SIG-M5 (cell line): Measurements from ENCODE around the gene IFT43.

Source experiments
- DNase-seq: peaks from one replicate; lab custom pipeline; 2025; lab: John Stamatoyannopoulos, UW

Gene IFT43

GRCh38 chr14:76015668-76016067 is 30.1 kb downstream of the IFT43 start:
- no peak for DNase-seq

GRCh38 chr14:76019676-76020075 is 34.1 kb downstream of the IFT43 start:
- no peak for DNase-seq

- DNase-seq: no peak
Measured at GRCh38 chr14:76022991-76023390, 37.4 kb downstream of the IFT43 start.

- no peak for DNase-seq
Measured at GRCh38 chr14:76023757-76024156, 38.2 kb downstream of the IFT43 start.

GRCh38 chr14:76024211-76024907 is 38.8 kb downstream of the IFT43 start:
- no peak for DNase-seq

- no peak for DNase-seq
Measured at GRCh38 chr14:76034566-76034965, 49.0 kb downstream of the IFT43 start.

- DNase-seq: no peak
Measured at GRCh38 chr14:76040704-76041103, 55.1 kb downstream of the IFT43 start.

GRCh38 chr14:76045773-76046172 is 60.2 kb downstream of the IFT43 start:
- no peak for DNase-seq

GRCh38 chr14:76050250-76050649 is 64.7 kb downstream of the IFT43 start:
- DNase-seq: no peak

- no peak for DNase-seq
Measured at GRCh38 chr14:76050797-76051392, 65.3 kb downstream of the IFT43 start.

- DNase-seq: no peak
Measured at GRCh38 chr14:76051717-76052465, 66.3 kb downstream of the IFT43 start.

- DNase-seq: no peak
Measured at GRCh38 chr14:76053572-76054355, 68.2 kb downstream of the IFT43 start.

GRCh38 chr14:76055330-76055729 is 69.8 kb downstream of the IFT43 start:
- DNase-seq: no peak

GRCh38 chr14:76056128-76056527 is 70.6 kb downstream of the IFT43 start:
- DNase-seq: no peak

GRCh38 chr14:76057914-76058313 is 72.4 kb downstream of the IFT43 start:
- DNase-seq: no peak

- no peak for DNase-seq
Measured at GRCh38 chr14:76063327-76063726, 77.8 kb downstream of the IFT43 start.

- DNase-seq: no peak
Measured at GRCh38 chr14:76065519-76065918, 80.0 kb downstream of the IFT43 start.

- no peak for DNase-seq
Measured at GRCh38 chr14:76067536-76067935, 82.0 kb downstream of the IFT43 start.

GRCh38 chr14:76073717-76074116 is 88.2 kb downstream of the IFT43 start:
- no peak for DNase-seq

GRCh38 chr14:76077340-76077739 is 91.8 kb downstream of the IFT43 start:
- no peak for DNase-seq

GRCh38 chr14:76078501-76078900 is 92.9 kb downstream of the IFT43 start:
- no peak for DNase-seq

- DNase-seq: no peak
Measured at GRCh38 chr14:76080025-76080424, 94.5 kb downstream of the IFT43 start.
